Stimulated activated CD4-positive, alpha-beta T cell treated with anti-CD3 and anti-CD28 coated beads, Interleukin-2, amount 100 ng/mL, for 48 hours (primary cell): ENCODE data around the gene ADAMTSL4.
"Not testable (repeated sequence)": the region's sequence is repeated elsewhere in the genome, so short reads cannot be mapped to it uniquely, and the experiment has no call there.

ENCODE experiments used
- DNase-seq, 2 donors: peaks; one replicate each; pipeline ENCODE4 v3.0.0-alpha.2; 2020

Gene ADAMTSL4

DNA sequence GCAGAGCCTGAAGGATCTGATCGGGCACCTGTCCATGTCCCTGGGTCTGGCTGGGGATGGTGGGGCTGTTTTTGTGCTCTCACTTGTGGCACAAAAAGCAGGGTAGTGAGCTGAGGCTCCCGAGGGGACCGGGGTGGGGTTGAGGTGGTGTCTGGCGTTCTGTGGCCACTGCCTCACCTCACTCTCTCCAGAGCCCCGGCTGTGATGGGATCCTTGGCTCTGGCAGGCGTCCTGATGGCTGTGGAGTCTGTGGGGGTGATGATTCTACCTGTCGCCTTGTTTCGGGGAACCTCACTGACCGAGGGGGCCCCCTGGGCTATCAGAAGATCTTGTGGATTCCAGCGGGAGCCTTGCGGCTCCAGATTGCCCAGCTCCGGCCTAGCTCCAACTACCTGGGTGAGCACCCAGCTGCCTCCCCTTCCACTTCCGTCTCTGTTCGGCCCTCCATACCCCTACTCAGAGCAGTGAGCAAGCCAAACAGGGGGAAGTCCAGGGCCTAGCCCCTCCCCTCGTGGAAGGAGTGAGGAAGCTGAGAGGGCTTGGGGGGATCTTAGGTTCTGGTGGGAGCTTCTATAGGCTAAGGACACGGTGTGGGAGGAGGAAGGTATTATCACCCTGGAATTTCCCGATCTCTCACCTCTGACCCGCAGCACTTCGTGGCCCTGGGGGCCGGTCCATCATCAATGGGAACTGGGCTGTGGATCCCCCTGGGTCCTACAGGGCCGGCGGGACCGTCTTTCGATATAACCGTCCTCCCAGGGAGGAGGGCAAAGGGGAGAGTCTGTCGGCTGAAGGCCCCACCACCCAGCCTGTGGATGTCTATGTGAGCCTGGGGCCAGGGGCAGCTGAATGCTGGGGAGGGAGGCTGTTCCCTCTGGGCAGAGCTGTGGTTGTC, 7.0 kb downstream of the ADAMTSL4 start:
- no peak for DNase-seq

DNA sequence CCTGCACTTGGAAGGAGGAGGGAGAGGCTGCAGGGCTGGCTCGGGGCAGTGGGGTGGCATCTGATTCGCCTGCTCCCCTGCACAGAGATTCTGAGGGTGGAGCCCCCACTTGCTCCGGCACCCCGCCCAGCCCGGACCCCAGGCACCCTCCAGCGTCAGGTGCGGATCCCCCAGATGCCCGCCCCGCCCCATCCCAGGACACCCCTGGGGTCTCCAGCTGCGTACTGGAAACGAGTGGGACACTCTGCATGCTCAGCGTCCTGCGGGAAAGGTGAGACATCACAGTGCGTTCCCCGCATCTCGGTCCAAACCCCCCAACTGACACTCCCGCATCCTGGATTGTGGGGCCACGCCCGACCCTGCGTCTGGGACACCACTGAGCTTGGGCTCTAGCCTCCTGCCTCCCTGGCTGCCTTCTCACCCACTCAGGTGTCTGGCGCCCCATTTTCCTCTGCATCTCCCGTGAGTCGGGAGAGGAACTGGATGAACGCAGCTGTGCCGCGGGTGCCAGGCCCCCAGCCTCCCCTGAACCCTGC, 7.9 kb downstream of the ADAMTSL4 start:
- DNase-seq = no peak

GRCh38 chr1:150557813-150558212, 8.6 kb downstream of the ADAMTSL4 start:
- DNase-seq = no peak

DNA sequence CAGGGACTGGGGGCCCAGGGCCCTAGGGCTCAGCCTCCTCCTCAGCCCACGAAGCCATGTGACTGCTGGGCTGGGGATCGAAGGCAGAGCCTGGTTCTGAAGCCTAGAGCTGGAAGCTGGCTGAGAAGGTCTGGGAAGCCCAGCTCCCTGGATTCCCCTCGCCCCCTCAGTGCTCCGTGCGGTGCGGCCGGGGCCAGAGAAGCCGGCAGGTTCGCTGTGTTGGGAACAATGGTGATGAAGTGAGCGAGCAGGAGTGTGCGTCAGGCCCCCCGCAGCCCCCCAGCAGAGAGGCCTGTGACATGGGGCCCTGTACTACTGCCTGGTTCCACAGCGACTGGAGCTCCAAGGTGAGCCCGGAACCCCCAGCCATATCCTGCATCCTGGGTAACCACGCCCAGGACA, 9.1 kb downstream of the ADAMTSL4 start:
- no peak for DNase-seq

- no peak for DNase-seq
Observed at GRCh38 chr1:150558761-150559655, 9.8 kb downstream of the ADAMTSL4 start.

DNA sequence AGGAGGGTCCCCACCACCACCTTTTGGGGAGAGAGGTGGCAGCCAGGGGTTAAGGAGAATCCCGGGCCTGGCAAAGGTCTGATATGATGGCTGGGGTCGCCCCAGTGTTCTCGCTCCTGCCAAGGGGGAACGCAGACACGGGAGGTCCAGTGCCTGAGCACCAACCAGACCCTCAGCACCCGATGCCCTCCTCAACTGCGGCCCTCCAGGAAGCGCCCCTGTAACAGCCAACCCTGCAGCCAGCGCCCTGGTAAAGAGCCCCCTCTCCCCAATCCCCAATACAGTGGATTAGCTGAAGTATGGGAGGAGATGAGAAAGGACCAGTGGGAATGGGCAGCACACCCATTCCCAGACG, 10.4 kb downstream of the ADAMTSL4 start:
- DNase-seq = no peak

DNA sequence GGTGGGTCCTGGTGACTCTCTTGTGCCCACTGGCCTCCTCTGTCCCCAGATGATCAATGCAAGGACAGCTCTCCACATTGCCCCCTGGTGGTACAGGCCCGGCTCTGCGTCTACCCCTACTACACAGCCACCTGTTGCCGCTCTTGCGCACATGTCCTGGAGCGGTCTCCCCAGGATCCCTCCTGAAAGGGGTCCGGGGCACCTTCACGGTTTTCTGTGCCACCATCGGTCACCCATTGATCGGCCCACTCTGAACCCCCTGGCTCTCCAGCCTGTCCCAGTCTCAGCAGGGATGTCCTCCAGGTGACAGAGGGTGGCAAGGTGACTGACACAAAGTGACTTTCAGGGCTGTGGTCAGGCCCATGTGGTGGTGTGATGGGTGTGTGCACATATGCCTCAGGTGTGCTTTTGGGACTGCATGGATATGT, 10.8 kb downstream of the ADAMTSL4 start:
- peak; percentile 81 to 85 for DNase-seq

DNA sequence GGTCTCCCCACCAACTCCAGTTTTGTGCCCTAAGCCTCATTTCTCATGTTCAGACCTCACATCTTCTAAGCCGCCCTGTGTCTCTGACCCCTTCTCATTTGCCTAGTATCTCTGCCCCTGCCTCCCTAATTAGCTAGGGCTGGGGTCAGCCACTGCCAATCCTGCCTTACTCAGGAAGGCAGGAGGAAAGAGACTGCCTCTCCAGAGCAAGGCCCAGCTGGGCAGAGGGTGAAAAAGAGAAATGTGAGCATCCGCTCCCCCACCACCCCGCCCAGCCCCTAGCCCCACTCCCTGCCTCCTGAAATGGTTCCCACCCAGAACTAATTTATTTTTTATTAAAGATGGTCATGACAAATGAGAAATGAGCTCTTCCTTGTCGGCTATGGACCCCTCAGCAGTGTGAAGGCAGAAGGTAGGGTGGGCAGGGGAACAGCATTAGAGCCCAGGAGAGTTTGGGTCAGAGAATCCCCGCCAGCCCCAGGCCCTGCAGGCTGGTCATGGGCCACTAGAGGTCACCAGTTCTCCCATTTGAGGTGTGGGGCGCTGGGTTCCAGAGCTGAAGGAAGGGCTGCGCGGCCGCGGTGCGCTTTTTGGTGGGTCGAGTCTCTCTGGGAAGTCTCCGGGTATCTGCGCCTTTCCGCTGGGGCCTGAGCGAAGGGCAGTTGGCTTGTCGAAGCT, 11.5 kb downstream of the ADAMTSL4 start:
- peak; percentile 85 to 86 for DNase-seq

DNA sequence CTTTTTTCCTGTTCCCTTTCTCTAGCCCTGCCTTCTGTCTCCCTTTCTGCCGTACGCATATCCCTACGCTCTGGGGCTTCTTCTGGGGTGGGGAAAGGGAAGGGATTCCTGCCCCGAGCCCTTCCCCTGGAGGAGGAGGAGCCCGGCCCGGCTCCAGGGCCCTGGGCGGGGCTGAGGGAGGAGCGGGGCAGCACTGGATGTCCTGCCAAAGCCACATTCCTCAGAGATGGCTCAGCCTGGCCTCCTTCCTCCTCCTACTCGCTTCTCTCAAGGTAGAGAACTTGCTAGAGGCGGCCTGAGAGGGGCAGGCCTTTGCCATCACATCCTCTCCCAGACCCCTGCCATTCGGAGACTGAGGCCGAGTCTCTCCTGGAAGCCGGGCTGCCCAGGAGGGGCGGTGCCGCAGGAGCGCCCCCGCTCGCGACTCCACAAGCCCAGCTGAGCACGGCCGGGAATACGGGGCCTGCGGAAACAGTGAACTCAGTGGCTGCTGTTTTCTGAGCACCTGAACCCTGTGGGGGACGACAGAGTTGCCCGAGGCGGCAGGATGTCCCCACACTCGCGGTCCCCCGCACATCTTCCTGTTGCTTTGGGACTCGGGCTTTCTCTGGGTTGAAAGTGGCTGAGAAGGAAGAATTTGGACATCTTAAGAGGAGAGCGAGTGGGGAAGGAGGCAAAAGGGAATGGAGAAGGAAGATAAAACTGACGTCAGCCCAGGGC, 12.2 kb downstream of the ADAMTSL4 start:
- DNase-seq = peak; percentile 60 to 63

GRCh38 chr1:150561974-150562445, 12.8 kb downstream of the ADAMTSL4 start:
- peak; percentile 82 for DNase-seq

DNA sequence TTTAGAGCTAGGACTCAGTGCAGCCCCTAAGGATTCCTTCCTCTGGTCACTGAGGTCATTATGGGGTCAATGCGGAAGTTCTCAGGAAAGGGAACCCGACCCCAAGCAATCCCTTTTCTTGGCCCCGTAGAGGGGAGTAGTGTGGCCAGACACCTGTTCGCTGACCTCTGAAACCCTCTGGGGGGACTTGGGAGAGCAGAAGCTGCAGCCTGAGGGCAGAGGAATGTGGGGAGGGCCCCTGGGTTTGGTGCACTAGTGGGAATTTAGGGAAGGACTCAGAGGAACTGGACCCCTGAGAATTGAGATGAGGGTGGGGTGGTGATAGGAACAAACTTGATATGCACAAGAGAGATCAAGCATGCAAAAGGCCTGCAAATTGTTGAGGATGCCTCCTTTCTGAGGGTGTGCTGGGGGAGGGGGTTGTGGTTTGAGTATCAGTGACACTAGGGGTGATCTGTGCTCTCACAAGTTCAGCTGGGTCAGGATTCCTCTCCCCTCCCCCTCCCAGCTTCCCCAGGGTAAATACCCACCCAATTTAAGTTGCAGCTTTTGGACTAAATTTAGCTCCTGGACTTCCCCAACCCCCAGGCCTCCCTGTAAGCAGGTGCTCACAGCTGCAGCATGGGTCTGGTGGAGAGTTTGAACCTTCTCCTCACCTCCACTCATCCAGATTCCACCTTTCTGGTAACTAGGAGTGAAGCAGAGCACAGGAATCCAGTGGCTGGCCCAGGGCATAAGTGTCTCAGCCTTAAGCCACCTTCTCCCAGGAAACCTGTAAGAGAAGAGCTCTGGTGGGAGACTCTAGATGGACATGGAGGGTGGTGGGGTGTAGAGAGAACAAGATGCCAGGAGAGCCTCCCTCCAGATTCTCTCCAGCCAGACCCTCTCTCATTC, 13.5 kb downstream of the ADAMTSL4 start:
- peak; percentile 54 to 64 for DNase-seq

GRCh38 chr1:150563340-150564038, 14.3 kb downstream of the ADAMTSL4 start:
- DNase-seq = no peak

DNA sequence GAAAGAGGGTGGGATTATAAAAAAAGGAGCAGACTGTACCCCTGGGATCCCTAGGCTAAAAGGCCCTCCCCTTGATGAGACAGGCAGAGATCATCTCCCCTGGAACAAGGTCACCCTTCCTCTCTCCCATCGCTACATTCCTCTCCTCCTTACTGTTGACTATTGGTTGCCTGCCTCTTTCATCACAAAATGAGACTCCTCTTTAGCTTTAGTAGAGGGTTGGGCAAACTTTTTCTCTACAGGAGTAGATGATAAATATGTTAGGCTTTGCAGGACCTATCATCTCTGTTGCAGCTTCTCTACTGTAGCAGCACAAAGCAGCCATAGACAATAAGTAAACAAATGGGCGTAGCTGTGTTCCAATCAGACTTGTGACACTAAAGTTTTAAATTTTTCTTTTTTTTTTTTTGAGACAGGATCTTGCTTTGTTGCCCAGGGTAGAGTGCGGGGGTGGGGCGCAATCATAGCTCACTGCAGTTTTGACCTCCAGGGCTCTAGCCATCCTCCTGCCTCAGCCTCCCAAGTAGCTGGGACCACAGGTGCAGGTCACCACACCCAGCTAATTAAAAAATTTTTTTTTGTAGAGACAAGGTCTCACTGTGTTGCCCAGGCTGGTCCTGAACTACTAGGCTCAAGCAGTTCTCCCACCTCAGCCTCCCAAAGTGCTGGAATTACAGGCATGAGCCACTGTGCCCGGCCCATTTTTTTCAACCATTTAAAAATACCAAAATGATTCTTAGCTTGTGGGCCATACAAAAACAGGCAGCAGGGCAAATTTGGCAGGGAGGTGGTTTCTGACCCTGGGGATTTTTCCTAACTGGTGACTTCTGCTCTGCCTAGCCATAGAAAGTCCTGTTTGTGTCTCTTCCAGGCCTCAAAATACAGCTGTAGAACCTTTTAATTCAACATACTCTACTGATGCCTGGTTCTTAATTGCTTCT, 15.1 kb downstream of the ADAMTSL4 start:
- no peak for DNase-seq

- DNase-seq = not testable (repeated sequence)
Observed at GRCh38 chr1:150565240-150565991, 16.2 kb downstream of the ADAMTSL4 start.

GRCh38 chr1:150566589-150567340, 17.6 kb downstream of the ADAMTSL4 start:
- DNase-seq = no peak

DNA sequence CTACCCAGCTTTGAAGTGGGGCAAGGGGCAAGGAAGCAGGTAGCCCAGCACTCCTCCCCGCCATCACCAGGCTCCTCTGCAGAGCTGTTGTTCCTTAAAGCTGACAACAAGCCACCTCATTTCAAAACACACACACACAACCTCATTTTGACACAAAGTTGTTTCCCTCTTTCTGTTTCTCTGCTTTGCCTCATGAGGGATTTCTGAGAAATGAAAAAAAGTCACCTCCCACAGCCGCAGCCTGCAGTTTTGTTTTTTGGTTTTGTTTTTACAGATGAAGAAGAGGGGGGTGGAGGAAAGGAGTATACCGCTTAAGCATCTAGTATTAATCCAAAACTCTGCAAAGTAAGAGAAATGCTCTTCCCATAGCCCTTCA, 18.1 kb downstream of the ADAMTSL4 start:
- DNase-seq = peak in 1 of 2 donors; percentile 40
